HL-60 (cell line): ENCODE results near the gene TMEM30A.

Experiments
- POLR2AphosphoS5 ChIP-seq: IDR thresholded peaks from 2 replicates; pipeline ENCODE4 v1.6.1; 2012; ENCODE audit warnings: low read depth
- TF ChIP-seq, protein P1 (sequence below): IDR thresholded peaks from one replicate; pipeline ENCODE4 v1.5.1; 2011; ENCODE audit warnings: low read length, control low read depth, inconsistent platforms; ENCODE audit not compliant: insufficient read depth
- TF ChIP-seq, protein P2 (sequence below): IDR thresholded peaks from 2 replicates; pipeline ENCODE4 v1.6.1; 2012; ENCODE audit warnings: low read depth; ENCODE audit not compliant: insufficient replicate concordance

DNA sequence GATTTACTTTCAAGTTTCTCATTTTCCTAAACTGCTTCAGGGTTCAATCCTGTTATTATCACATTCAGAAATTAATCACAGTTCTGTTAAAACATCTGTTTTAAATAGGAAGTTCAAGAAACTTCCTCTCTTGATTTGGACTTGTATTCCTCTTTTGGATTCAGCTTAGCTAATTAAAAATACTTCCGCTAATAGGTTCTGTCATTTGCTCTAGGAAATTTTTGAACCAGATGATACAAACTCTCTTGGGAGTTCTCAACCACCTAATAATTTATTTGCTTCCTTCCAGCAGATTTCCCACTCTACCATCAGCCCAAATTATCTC lies 15.9 kb upstream of the TMEM30A start:
- TF ChIP-seq POLR2AphosphoS5: no peak
- TF ChIP-seq, protein P1, sequence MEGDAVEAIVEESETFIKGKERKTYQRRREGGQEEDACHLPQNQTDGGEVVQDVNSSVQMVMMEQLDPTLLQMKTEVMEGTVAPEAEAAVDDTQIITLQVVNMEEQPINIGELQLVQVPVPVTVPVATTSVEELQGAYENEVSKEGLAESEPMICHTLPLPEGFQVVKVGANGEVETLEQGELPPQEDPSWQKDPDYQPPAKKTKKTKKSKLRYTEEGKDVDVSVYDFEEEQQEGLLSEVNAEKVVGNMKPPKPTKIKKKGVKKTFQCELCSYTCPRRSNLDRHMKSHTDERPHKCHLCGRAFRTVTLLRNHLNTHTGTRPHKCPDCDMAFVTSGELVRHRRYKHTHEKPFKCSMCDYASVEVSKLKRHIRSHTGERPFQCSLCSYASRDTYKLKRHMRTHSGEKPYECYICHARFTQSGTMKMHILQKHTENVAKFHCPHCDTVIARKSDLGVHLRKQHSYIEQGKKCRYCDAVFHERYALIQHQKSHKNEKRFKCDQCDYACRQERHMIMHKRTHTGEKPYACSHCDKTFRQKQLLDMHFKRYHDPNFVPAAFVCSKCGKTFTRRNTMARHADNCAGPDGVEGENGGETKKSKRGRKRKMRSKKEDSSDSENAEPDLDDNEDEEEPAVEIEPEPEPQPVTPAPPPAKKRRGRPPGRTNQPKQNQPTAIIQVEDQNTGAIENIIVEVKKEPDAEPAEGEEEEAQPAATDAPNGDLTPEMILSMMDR: no peak
- TF ChIP-seq, protein P2, sequence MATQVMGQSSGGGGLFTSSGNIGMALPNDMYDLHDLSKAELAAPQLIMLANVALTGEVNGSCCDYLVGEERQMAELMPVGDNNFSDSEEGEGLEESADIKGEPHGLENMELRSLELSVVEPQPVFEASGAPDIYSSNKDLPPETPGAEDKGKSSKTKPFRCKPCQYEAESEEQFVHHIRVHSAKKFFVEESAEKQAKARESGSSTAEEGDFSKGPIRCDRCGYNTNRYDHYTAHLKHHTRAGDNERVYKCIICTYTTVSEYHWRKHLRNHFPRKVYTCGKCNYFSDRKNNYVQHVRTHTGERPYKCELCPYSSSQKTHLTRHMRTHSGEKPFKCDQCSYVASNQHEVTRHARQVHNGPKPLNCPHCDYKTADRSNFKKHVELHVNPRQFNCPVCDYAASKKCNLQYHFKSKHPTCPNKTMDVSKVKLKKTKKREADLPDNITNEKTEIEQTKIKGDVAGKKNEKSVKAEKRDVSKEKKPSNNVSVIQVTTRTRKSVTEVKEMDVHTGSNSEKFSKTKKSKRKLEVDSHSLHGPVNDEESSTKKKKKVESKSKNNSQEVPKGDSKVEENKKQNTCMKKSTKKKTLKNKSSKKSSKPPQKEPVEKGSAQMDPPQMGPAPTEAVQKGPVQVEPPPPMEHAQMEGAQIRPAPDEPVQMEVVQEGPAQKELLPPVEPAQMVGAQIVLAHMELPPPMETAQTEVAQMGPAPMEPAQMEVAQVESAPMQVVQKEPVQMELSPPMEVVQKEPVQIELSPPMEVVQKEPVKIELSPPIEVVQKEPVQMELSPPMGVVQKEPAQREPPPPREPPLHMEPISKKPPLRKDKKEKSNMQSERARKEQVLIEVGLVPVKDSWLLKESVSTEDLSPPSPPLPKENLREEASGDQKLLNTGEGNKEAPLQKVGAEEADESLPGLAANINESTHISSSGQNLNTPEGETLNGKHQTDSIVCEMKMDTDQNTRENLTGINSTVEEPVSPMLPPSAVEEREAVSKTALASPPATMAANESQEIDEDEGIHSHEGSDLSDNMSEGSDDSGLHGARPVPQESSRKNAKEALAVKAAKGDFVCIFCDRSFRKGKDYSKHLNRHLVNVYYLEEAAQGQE: no peak
